Kasumi-1 (cell line): Measurements from ENCODE around the gene EPPIN.

Experiments
- DNase-seq, 2 experiments: peaks; one replicate each; lab custom pipeline; 2025; lab: John Stamatoyannopoulos, UW

Gene EPPIN

DNA sequence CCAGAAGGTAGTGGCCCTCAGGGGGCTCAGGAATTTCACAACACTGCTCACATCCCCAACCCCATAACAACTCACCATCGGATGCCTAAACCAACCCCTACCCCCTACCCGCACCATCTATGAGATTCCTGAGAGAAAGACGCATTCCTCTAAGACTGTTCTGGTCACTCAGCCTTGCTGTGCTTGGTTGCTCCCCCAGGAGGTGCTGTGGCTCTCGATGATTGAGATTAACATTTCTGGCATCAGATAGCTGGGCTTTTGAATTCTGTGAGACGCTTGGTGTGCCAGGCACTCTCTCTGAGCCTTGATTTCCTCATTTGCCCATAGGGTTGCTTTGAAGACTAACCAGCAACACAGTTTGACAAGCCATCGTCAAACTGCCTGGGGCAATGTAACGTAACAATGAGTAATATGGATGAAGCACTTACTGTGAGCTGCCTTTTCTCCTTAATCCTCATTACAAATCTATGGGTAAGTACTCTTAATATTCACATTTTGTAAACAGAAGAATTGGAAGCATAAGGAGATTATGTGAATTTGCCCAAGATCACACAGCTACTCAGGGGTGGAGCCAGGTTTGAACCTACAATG, 8.9 kb downstream of the EPPIN start:
- no peak for DNase-seq

DNA sequence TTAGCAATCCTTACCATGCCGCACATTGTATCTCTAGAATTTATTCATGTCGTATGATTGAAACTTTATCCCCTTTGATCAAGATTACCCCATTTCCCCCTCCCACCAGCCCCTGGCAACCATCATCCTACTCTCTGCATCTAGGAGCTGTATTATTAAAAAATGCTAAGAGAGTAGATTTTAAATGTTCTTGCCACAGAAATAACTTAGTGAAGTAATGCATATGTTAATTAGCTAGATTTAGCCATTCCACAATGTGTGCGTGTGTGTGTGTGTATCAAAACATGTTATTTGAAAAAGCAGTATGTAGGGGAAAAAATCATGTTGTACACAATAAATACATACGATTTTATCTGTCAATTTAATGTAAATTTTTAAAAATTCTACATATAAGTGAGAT, 19.9 kb downstream of the EPPIN start:
- DNase-seq, result no peak

- no peak for DNase-seq
Measured at GRCh38 chr20:45523821-45524220, 23.4 kb downstream of the EPPIN start.

- DNase-seq, result no peak
Measured at GRCh38 chr20:45518282-45518681, 28.9 kb downstream of the EPPIN start.

- no peak for DNase-seq
Measured at GRCh38 chr20:45515147-45515913, 31.9 kb downstream of the EPPIN start, which contains the start of gene SPINT3. TSS of gene SPINT3 (minus strand) at chr20:45515622. CDS start at chr20:45515608, 14 bp downstream.

DNA sequence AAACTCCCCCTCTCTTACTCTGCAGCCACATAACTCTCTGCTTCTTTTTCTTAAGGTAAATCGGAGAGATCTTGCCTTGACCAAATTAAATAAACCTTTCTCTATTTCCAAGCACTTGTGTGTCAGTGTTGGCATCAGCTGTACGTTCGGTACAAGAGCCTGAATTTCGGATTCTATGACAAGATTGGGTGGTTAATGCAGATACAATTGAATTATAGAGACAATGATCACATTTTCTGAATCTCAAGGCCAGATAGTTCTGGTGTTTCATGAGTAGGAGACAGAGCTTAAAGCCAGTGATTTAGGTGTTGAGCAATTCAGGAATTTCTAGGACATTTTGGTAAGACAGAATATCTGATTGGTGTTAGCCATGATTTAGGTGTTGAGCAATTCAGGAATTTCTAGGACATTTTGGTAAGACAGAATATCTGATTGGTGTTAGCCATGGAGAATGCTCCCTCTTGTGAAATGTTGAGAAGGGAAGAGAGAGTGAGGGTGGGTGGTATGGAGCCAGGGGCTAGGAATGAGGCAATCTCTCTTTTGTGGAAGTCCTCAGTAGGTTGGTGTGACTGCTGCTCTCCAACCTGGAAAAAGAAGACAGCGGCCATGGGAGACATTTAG, 36.8 kb downstream of the EPPIN start:
- no peak for DNase-seq

DNA sequence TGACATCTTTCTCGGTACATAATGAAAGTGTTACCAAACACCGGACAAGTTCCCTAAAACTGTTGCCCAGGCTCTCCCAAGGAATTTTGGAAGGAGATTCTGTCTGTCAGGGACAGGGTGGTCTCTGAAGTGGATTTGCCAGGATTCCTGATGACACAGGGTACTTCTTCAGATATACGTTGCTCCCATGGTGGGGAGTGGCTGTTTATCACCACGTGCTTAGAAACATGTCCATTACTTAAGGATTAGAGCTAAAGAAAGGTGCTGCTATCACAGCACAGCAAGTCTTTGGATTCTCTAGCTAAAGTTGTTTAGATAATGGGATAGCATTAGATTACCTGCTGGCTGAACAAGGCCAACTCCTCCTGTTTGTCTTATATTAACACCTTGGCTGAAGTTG, 38.1 kb downstream of the EPPIN start:
- no peak for DNase-seq

DNA sequence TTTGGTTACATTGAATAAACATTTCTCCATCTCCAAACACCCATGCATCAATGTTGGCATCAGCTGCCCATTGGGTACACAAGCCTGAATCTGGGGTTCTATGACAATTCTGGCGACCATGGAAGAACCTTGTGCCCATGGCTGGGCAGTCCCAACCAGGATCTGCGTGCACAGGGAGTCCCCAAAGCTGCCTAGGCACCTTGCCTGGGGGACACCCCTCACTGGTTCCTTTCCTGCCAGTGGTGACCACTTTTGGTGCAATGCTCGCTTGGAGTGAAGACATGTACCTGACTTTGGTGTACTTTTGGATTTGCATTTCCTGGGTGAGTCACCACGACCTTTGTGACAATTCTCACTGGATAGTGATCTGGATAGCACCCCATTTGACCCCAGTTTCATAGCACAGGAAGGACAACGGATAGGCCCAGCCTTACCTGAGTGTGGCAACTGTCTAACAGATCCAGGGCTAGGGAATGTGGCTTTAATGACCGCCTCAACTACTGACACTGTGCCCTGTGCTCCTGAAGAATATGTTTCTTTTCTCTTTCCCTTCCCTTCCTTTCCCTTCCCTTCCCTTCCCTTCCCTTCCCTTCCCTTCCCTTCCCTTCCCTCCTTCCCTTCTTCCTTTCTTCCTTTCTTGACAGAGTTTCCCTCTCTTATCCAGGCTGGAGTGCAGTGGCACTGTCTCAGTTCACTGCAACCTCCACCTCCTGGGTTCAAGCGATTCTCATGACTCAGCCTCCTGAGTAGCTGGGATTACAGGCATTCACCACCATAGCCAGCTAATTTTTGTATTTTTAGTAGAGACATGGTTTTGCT, 38.9 kb downstream of the EPPIN start:
- no peak for DNase-seq

DNA sequence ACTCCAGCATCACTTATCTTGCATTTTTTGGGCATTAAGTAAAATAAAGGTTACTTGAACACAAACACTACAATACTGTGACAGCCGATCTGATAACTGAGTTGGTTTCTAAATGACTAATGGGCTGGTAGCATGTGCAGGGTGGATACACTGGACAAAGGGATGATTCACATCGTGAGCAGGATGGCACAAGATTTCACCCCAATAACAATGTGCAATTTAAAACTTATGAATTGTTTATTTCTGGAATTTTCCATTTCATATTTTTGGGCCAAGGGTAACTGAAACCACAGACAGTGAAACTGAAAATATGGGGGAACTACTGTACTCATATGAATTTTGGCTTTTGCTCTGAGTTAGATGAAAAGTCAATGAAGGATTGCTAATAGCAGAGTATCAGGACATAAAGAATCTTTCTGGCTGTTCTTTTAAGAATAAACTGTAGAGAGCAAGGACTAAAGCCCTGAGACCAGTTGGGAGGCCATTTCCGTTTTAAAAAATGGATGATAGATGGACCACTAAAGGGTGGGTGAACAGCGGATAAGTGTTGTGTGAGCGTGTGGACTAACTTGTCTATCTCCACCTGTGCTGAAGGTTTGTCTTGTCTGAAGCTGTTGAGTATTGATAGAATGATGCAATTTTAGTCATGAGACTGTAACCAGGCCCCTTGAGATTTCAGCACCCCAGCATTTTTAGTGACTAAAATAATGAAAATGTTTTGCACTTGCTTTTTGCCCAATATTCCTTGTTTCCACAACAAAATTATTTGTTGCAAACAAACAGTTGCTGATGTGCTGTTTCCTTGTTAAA, 40.0 kb downstream of the EPPIN start:
- no peak for DNase-seq

DNA sequence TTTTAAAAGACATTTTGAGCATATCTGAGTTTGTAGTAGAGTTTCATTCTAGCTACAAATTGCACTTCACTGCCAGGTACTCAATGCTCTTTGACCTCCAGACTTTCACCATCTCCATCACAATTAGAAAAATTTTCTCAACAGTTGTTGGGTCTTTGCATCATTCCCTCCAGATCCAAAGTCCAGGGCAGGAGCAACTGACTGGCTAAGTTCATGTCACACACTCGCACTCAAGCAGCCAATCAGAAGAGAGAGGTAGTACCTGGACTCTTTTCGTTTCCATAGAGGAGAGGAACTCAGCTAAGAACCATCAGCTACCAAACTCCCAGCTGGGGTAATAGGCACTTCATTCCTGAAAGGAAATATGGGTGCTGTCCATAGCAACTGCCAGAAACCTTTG, 40.8 kb downstream of the EPPIN start:
- DNase-seq, result no peak

DNA sequence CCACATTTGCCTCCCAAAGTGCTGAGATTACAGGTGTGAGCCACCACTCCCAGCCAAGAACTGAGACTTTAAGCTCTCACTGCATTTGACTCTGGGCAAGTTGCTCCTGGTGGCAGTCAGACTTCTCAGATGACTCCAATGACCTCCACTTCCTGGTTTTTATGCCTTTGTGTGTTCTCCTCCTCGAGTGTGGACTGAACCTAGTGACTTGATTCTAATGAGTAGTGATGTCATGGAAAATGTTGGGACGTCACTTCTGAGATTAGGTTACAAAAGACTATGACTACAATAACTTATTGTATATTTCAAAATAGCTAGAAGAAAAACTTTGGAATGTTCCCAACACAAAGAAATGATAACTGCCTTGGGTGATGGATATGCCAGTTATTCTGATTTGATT, 43.8 kb downstream of the EPPIN start:
- DNase-seq, result no peak

- no peak for DNase-seq
Measured at GRCh38 chr20:45502561-45502960, 44.6 kb downstream of the EPPIN start.

DNA sequence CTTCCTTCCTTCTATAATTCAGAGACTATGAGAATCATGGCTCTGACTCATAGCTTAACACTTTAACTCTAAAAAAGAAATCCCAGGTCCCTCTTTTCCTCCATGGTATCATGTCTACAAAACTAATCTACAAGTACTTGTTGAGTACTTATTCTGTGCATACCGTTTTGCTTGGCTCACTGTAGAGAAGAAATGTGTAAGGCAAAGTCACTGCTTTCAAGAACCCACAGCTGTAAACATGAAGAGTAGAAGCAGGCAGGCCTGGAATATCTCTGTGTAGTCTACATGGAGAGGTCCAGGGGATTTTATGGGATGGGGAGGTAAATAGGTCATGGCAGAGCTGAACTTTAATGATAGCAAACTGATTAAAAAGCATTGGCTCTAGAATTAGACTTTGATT, 45.6 kb downstream of the EPPIN start:
- no peak for DNase-seq

GRCh38 chr20:45500022-45500421, 47.2 kb downstream of the EPPIN start:
- no peak for DNase-seq

- no peak for DNase-seq
Measured at GRCh38 chr20:45497971-45498494, 49.2 kb downstream of the EPPIN start.

DNA sequence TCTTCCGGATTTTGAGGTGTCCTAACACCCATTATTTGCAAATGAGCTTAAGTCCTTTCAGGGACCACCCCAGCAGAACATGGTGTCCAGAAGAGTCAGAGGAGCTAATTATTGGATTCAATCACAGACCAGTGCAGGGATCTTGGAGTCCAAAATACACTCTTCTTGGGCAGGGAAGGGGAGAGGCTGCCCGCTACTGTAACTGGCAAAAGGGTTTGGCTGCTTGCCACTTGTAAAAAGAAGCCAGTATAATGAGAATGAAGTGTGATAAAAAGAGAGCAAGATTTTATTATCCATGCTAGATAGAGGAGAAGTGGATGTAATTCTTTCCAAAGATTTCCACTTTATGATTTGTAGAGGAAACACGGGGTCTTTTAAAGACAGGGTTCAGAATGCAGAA, 51.0 kb downstream of the EPPIN start:
- DNase-seq, result no peak

DNA sequence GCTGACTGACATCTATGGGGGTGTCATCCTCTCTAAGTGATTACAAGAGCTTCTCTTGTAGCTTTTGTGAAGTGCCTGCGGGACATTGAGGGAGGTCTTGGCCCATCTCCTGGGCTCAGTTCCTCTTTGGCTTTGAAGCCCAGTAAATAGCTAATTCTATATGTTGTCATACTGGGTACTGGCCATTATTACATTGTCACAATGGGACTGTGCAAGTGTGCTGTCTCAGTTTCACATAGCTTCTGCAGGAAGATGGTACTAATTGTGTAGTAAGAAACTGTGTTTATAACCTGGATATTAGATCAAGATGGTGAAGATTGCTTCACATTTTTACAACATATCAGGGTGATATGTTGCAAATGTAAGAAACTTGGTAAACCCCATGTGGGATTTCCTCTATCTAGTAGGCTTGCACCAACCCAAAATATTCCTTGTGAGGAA, 51.7 kb downstream of the EPPIN start:
- no peak for DNase-seq
